K562 (cell line): ENCODE data around the gene ZFAND6. TPM values are rescaled to one million over a fixed set of nuclear protein-coding genes. Genes with fewer than 3 reads are reported as not detected.

Source experiments
- ATAC-seq: fragments of 200-7000 bp; cut with Tn5 transposase; 3 replicates; pipeline ENCODE4 v1.9.1; 2020; ENCODE audit warnings: moderate library complexity
- BruUV-seq: library from RNA; stranded (reverse); fragments of 400-500 nt; replicated peaks from 2 replicates; lab custom pipeline; 2021; lab: Mats Ljungman, UMichigan
- CTCF ChIA-PET: fragments of 300-600 bp; formaldehyde crosslinking; extraction: SDS; loops from one replicate; lab custom pipeline; 2021; ENCODE audit warnings: low intra/inter-chr PET ratio; lab: Yijun Ruan, JAX
- POLR2A ChIA-PET: fragments of 300-600, 350-650 bp; sonication (Branson Sonifier 250); formaldehyde crosslinking; extraction: SDS; loops from one replicate; lab custom pipeline; 2021; ENCODE audit warnings: antibody characterized with exemption, inconsistent platforms; lab: Yijun Ruan, JAX
- DNase-seq, 4 experiments: peaks; one replicate each; pipeline versions ENCODE4 v3.0.0 to v3.0.0-alpha.2; 2011 to 2018; ENCODE audit warnings: low spot score in 3 of 4, mixed read lengths in 3 of 4; ENCODE audit errors: extremely low read depth in 1 of 4
- FAIRE-seq: peaks from 2 replicates; lab custom pipeline; 2011; peaks lifted over from hg19 to GRCh38; lab: Jason Lieb, UNC
- H2AFZ ChIP-seq: 2 replicates; pipeline ENCODE4 v1.6.0; 2011; ENCODE audit warnings: low read depth, low read length, control low read depth, inconsistent platforms
- H3K27ac ChIP-seq: fragments of 200-600 bp; 3 replicates; pipeline ENCODE4 v1.8.0; 2011; ENCODE audit warnings: low read depth, mild to moderate bottlenecking, control low read depth, inconsistent platforms, low read length, moderate library complexity, mixed read lengths; ENCODE audit errors: extremely low read depth
- H3K27me3 ChIP-seq, 2 experiments: fragments of 300-600 bp in 1 of 2; 2 replicates in 1 of 2; 3 replicates in 1 of 2; pipeline versions ENCODE4 v1.6.0 to v1.8.0; 2011; ENCODE audit warnings: inconsistent platforms in 2 of 2, low read length in 2 of 2, mild to moderate bottlenecking in 1 of 2, mixed read lengths in 1 of 2, moderate library complexity in 1 of 2; ENCODE audit not compliant: control insufficient read depth in 2 of 2, insufficient read depth in 2 of 2
- H3K36me3 ChIP-seq: fragments of 300-600 bp; 3 replicates; pipeline ENCODE4 v1.8.0; 2011; ENCODE audit warnings: mild to moderate bottlenecking, low read length, inconsistent platforms; ENCODE audit not compliant: control insufficient read depth, insufficient read depth
- H3K4me1 ChIP-seq, 2 experiments: fragments of 200-600 bp in 1 of 2; replicated peaks in 1 of 2; 2 replicates in 1 of 2; 3 replicates in 1 of 2; pipeline versions ENCODE4 v1.5.1 to v1.8.0; 2011; ENCODE audit warnings: inconsistent platforms in 2 of 2, low read length in 2 of 2, mild to moderate bottlenecking in 1 of 2, mixed read lengths in 1 of 2, moderate library complexity in 1 of 2; ENCODE audit not compliant: control insufficient read depth in 2 of 2, insufficient read depth in 2 of 2
- H3K4me2 ChIP-seq: 2 replicates; pipeline ENCODE4 v1.6.1; 2011; ENCODE audit warnings: low read length, control low read depth, inconsistent platforms, mixed read lengths; ENCODE audit not compliant: insufficient read depth
- H3K4me3 ChIP-seq: fragments of 200-600 bp; sonication (generic), shearing (Covaris generic); 2 replicates; pipeline ENCODE4 v1.5.1; 2016; ENCODE audit warnings: control low read depth, inconsistent platforms
- H3K79me2 ChIP-seq: fragments of 200-600 bp; 3 replicates; pipeline ENCODE4 v1.8.0; 2011; ENCODE audit warnings: low read length, inconsistent platforms; ENCODE audit not compliant: control insufficient read depth, insufficient read depth
- H3K9ac ChIP-seq, 2 experiments: 2 replicates each; pipeline versions ENCODE4 v1.6.0 to v1.6.1; 2011; ENCODE audit warnings: low read depth in 2 of 2, low read length in 2 of 2, control low read depth in 1 of 2, inconsistent platforms in 1 of 2, mild to moderate bottlenecking in 1 of 2, mixed read lengths in 1 of 2; ENCODE audit not compliant: insufficient read depth in 1 of 2
- H3K9me1 ChIP-seq: one replicate; pipeline ENCODE4 v1.6.0; 2011; ENCODE audit warnings: inconsistent platforms, mild to moderate bottlenecking, low read length, moderate library complexity; ENCODE audit not compliant: control insufficient read depth, insufficient read depth
- H3K9me3 ChIP-seq: replicated peaks from 2 replicates; pipeline ENCODE4 v1.5.1; 2011; ENCODE audit warnings: low read depth, low read length, inconsistent platforms; ENCODE audit not compliant: control insufficient read depth, insufficient read depth
- H4K20me1 ChIP-seq: replicated peaks from 2 replicates; pipeline ENCODE4 v1.6.1; 2011; ENCODE audit warnings: low read length, inconsistent platforms, mixed read lengths; ENCODE audit not compliant: control insufficient read depth, insufficient read depth
- CBFA2T2 ChIP-seq: fragments of 450-650 bp; conservative IDR thresholded peaks from 2 replicates; pipeline ENCODE4 v1.6.1; 2017; ENCODE audit warnings: mild to moderate bottlenecking
- FOXK2 ChIP-seq, 2 experiments: fragments of 450-650 bp; IDR thresholded peaks in 1 of 2; conservative IDR thresholded peaks in 1 of 2; 2 replicates each; pipeline ENCODE4 v1.6.1; 2016; ENCODE audit warnings: low read depth in 2 of 2, mild to moderate bottlenecking in 1 of 2
- NFE2 ChIP-seq: IDR thresholded peaks from 2 replicates; pipeline ENCODE4 v1.6.1; 2014; ENCODE audit warnings: antibody characterized with exemption, low read depth
- NR3C1 ChIP-seq: sonication (generic); formaldehyde crosslinking; IDR thresholded peaks from 2 replicates; pipeline ENCODE4 v1.8.1; 2022; ENCODE audit warnings: missing genetic modification reagents
- NUFIP1 ChIP-seq: fragments of 450-650 bp; IDR thresholded peaks from 2 replicates; pipeline ENCODE4 v1.6.1; 2018; ENCODE audit not compliant: partially characterized antibody
- PPARD ChIP-seq: fragments of 250-450 bp; sonication (Bioruptor Pico); IDR thresholded peaks from 2 replicates; pipeline ENCODE4 v1.8.0; 2022; ENCODE audit warnings: inconsistent platforms, mild to moderate bottlenecking, moderate library complexity
- WGBS: fragments of 100-300 bp; shearing (Covaris generic); methylation state at CpG from one replicate; pipeline ENCODE4 v1.1.6; 2016; ENCODE audit warnings: low coverage, mixed read lengths; ENCODE audit not compliant: insufficient coverage; ENCODE audit errors: missing lambda C conversion rate; 5-methylcytosine and 5-hydroxymethylcytosine counted together
- in situ Hi-C: fragments of 300-500 bp; cut with MboI; formaldehyde crosslinking; loops from 4 replicates; pipeline ENCODE4 v1.15.0; 2018; ENCODE audit warnings: inconsistent platforms, mixed read lengths
- intact Hi-C: fragments of 100-400 bp; cut with micrococcal nuclease; formaldehyde crosslinking; loops from 2 replicates; pipeline ENCODE4 v1.14.2; 2022
- polyA plus RNA-seq, 8 experiments: library from polyadenylated mRNA; depleted of rRNA in 4 of 8; stranded (reverse) in 5 of 8; unstranded in 3 of 8; fragments of >200 nt; fragmentation: Nextera tagmentation in 2 of 8; fragmentation: Illumina TruSeq in 1 of 8; extraction: Ambion mirVana in 2 of 8; extraction: Trizol in 1 of 8; gene quantifications; 2 replicates each; pipeline versions ENCODE4 v1.2.1 to v1.2.3, GENCODE V29; 2011 to 2014; ENCODE audit warnings: inconsistent platforms in 1 of 8, missing spikeins in 1 of 8
- total RNA-seq, 7 experiments: library from RNA; depleted of rRNA in 6 of 7; stranded (reverse); fragments of >200 nt in 6 of 7; fragmentation: Illumina TruSeq in 2 of 7; extraction: Trizol in 2 of 7; gene quantifications; 2 replicates each; pipeline versions ENCODE4 v1.2.1 to v1.2.3, GENCODE V29; 2011 to 2021; ENCODE audit warnings: low replicate concordance in 1 of 7
- TF ChIP-seq, protein P1 (sequence below): fragments of 450-650 bp; IDR thresholded peaks from 2 replicates; pipeline ENCODE4 v1.6.1; 2016; ENCODE audit warnings: borderline replicate concordance
- TF ChIP-seq, protein P2 (sequence below): fragments of 250-450 bp; sonication (Bioruptor Pico); IDR thresholded peaks from 2 replicates; pipeline ENCODE4 v1.4.0; 2020; ENCODE audit warnings: mild to moderate bottlenecking, moderate library complexity
- TF ChIP-seq, protein P3 (sequence below): fragments of 250-450 bp; sonication (Bioruptor Pico); IDR thresholded peaks from 2 replicates; pipeline ENCODE4 v1.5.0; 2020; ENCODE audit warnings: mild to moderate bottlenecking
- TF ChIP-seq, protein P4 (sequence below): conservative IDR thresholded peaks from 2 replicates; pipeline ENCODE4 v1.6.1; 2011; ENCODE audit warnings: low read depth, mild to moderate bottlenecking, low read length; ENCODE audit not compliant: control insufficient read depth
- TF ChIP-seq, protein P5 (sequence below): sonication (generic); formaldehyde crosslinking; IDR thresholded peaks from 2 replicates; pipeline ENCODE4 v1.8.1; 2023; ENCODE audit warnings: mild to moderate bottlenecking, missing genetic modification reagents

Gene ZFAND6
- total and polyA plus RNA-seq, 9 of the 15 experiments (the other 6 are each of a cell fraction or from before 2014, with no cell fraction given) = 53.9 to 206 (median 88.9) TPM

DNA sequence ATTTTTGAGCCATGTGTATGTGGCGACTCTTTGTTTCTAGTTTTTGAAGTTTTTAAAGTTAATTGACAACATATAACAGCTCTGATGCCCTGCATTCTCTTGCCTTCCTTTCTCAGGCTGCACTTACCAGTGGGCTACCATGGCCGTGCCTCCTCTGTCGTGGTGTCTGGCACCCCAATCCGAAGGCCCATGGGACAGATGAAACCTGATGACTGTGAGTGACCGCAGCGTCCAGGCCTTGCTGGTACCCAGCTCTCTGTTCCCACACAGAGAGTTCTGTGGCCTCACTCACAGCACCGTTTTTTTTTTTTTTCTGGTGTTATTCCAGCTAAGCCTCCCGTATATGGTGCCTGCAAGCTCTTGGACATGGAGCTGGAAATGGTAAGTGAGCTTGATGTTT is 108.5 kb downstream of the ZFAND6 start (continued):
- TF ChIP-seq, protein P1, sequence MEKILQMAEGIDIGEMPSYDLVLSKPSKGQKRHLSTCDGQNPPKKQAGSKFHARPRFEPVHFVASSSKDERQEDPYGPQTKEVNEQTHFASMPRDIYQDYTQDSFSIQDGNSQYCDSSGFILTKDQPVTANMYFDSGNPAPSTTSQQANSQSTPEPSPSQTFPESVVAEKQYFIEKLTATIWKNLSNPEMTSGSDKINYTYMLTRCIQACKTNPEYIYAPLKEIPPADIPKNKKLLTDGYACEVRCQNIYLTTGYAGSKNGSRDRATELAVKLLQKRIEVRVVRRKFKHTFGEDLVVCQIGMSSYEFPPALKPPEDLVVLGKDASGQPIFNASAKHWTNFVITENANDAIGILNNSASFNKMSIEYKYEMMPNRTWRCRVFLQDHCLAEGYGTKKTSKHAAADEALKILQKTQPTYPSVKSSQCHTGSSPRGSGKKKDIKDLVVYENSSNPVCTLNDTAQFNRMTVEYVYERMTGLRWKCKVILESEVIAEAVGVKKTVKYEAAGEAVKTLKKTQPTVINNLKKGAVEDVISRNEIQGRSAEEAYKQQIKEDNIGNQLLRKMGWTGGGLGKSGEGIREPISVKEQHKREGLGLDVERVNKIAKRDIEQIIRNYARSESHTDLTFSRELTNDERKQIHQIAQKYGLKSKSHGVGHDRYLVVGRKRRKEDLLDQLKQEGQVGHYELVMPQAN = no peak
- TF ChIP-seq FOXK2 (conservative IDR thresholded peaks at IDR 0.05 in 1 of 2, IDR thresholded peaks at IDR 0.05 in 1 of 2; ENCODE audit: low read depth in 2 of 2) (no peak), PPARD (CRISPR knock-in tag) (no peak), CBFA2T2 (no peak)

DNA sequence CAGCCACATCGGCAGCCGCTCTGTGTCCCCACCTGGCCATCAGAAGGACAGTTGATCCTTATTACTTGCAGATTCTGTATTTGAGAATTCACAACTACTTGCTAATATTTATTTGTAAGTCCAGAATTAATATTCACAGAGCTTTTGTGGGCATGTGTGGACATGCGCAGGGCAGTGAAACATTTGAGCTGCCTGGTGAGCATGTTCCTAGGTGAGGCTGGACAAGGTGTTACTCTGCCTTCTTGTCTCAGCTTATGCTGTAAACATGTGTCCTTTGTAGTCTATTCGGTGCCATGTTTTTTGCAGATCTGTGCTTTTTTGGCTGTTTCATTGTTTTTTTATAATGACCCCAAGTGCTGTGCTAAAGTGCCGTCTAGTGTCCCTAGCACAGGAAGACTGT is 108.9 kb downstream of the ZFAND6 start:
- ChIA-PET POLR2A (interaction anchor here (0.7 kb wide), 1 partner anchor 8 kb away, joined by 3 read pairs; no protein-coding TSS in a partner anchor), CTCF (no interaction called here)
- no peak overlapping the region for H3K27ac ChIP-seq
- H3K9ac ChIP-seq = no peak overlapping the region
- H3K27me3 ChIP-seq = no peaks in the 10 kb centered on the region
- in situ Hi-C loops = loop anchor here (25.0 kb wide), 1 partner anchor 281 kb away; the partner anchor contains the start of gene MTHFS
- no peak for ATAC-seq
- H3K36me3 ChIP-seq = peaks cover 60% of the 10 kb centered on the region
- no peak overlapping the region for H2AFZ ChIP-seq
- no peaks in the 10 kb centered on the region for H3K79me2 ChIP-seq
- H3K9me1 ChIP-seq = no peaks in the 10 kb centered on the region
- TF ChIP-seq, protein P2, sequence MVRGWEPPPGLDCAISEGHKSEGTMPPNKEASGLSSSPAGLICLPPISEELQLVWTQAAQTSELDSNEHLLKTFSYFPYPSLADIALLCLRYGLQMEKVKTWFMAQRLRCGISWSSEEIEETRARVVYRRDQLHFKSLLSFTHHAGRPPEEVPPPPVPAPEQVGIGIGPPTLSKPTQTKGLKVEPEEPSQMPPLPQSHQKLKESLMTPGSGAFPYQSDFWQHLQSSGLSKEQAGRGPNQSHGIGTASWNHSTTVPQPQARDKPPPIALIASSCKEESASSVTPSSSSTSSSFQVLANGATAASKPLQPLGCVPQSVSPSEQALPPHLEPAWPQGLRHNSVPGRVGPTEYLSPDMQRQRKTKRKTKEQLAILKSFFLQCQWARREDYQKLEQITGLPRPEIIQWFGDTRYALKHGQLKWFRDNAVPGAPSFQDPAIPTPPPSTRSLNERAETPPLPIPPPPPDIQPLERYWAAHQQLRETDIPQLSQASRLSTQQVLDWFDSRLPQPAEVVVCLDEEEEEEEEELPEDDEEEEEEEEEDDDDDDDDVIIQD (CRISPR knock-in tag) = no peak
- TF ChIP-seq, protein P3, sequence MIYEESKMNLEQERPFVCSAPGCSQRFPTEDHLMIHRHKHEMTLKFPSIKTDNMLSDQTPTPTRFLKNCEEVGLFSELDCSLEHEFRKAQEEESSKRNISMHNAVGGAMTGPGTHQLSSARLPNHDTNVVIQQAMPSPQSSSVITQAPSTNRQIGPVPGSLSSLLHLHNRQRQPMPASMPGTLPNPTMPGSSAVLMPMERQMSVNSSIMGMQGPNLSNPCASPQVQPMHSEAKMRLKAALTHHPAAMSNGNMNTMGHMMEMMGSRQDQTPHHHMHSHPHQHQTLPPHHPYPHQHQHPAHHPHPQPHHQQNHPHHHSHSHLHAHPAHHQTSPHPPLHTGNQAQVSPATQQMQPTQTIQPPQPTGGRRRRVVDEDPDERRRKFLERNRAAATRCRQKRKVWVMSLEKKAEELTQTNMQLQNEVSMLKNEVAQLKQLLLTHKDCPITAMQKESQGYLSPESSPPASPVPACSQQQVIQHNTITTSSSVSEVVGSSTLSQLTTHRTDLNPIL (CRISPR knock-in tag) = no peak
- TF ChIP-seq NFE2 (no peak), NR3C1 (no peak), NUFIP1 (no peak)
- TF ChIP-seq, protein P4, sequence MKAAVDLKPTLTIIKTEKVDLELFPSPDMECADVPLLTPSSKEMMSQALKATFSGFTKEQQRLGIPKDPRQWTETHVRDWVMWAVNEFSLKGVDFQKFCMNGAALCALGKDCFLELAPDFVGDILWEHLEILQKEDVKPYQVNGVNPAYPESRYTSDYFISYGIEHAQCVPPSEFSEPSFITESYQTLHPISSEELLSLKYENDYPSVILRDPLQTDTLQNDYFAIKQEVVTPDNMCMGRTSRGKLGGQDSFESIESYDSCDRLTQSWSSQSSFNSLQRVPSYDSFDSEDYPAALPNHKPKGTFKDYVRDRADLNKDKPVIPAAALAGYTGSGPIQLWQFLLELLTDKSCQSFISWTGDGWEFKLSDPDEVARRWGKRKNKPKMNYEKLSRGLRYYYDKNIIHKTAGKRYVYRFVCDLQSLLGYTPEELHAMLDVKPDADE = no peak
- TF ChIP-seq, protein P5, sequence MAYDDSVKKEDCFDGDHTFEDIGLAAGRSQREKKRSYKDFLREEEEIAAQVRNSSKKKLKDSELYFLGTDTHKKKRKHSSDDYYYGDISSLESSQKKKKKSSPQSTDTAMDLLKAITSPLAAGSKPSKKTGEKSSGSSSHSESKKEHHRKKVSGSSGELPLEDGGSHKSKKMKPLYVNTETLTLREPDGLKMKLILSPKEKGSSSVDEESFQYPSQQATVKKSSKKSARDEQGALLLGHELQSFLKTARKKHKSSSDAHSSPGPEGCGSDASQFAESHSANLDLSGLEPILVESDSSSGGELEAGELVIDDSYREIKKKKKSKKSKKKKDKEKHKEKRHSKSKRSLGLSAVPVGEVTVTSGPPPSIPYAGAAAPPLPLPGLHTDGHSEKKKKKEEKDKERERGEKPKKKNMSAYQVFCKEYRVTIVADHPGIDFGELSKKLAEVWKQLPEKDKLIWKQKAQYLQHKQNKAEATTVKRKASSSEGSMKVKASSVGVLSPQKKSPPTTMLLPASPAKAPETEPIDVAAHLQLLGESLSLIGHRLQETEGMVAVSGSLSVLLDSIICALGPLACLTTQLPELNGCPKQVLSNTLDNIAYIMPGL = no peak
- TF ChIP-seq, all 486 proteins: peak for 0
- Histone ChIP-seq H3K4me3 (no peak overlapping the region), H3K4me2 (no peak overlapping the region), H3K9me3 (no peaks in the 10 kb centered on the region), H4K20me1 (no peaks in the 10 kb centered on the region), H3K4me1 (no peaks in the 10 kb centered on the region)
- WGBS = 88% methylated on average over 5 of the region's 5 CpGs
- no TSS peak for BruUV-seq
- no peak for DNase-seq
- intact Hi-C loops = no loop called here
- FAIRE-seq = no peak
